ENCODE measurements around the gene CACNB4. TPM values are rescaled to one million over a fixed set of nuclear protein-coding genes. Genes with fewer than 3 reads are reported as not detected.

CACNB4 gene
- total RNA-seq, 4 donors from 2014 or later = 0.88 to 4.6 (median 2.6) TPM

DNA sequence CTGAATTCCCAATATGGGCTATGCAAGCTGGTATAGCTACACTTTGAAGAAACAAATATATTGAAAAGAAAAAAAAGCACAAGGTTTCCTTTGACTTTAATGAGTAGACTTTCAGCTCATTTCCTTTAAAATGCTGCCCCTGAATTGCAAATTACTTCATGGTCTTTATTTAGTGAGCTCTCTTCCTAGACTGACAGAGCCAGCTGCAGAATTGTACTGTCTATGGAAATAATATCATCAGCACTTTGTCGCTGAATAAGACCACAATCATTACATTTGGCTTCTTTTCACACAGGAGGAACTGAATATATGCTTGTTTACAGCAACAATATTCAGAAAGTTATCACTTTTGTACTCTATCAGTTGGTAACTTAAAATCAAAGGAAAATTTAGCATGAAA, 312.4 kb downstream of the CACNB4 start:
- H3K27ac ChIP-seq = no peak overlapping the region
- no peak overlapping the region for H3K4me3 ChIP-seq

GRCh38 chr2:151786077-151786476, 312.8 kb downstream of the CACNB4 start:
- Histone ChIP-seq H3K4me1 (no peaks in the 10 kb centered on the region), H3K4me3 (no peak overlapping the region), H3K9me3 (no peaks in the 10 kb centered on the region), H3K27me3 (no peaks in the 10 kb centered on the region), H3K27ac (no peak overlapping the region), H3K36me3 (peaks cover 0 to 8% (median 0%) of the 10 kb centered on the region in 3 donors)
- DNase-seq = no peak
- TF ChIP-seq POLR2A (IDR thresholded peaks at IDR 0.05) = no peak
- no peak for TF ChIP-seq CTCF (IDR thresholded peaks at IDR 0.05)

More for the DNA sequence above, 312.4 kb downstream of the CACNB4 start:
- no peaks in the 10 kb centered on the region for H3K4me1 ChIP-seq
- DNase-seq = no peak
- H3K9me3 ChIP-seq = no peaks in the 10 kb centered on the region
- no peaks in the 10 kb centered on the region for H3K27me3 ChIP-seq
- TF ChIP-seq POLR2A (IDR thresholded peaks at IDR 0.05) (no peak), CTCF (IDR thresholded peaks at IDR 0.05) (no peak)
- H3K36me3 ChIP-seq = peaks cover 0 to 8% (median 0%) of the 10 kb centered on the region in 3 donors

- Histone ChIP-seq H3K36me3 (peaks cover 0 to 8% (median 0%) of the 10 kb centered on the region in 3 donors), H3K4me1 (no peaks in the 10 kb centered on the region), H3K9me3 (no peaks in the 10 kb centered on the region), H3K27ac (no peak overlapping the region), H3K4me3 (no peak overlapping the region), H3K27me3 (no peaks in the 10 kb centered on the region)
- no peak for TF ChIP-seq POLR2A (IDR thresholded peaks at IDR 0.05)
- no peak for TF ChIP-seq CTCF (IDR thresholded peaks at IDR 0.05)
- DNase-seq = no peak
Observed at GRCh38 chr2:151783133-151783520, 315.7 kb downstream of the CACNB4 start.

Small RNAs within 50 kb of the gene (small RNA-seq; reads per million reads assigned to genes)
- gene RPL30P2 = 0 reads per million in 2 donors

Other genes with a start within 250 kb of the CACNB4 start
- gene STAM2, start 76.7 kb upstream of the CACNB4 start, total RNA-seq = 10 to 100 TPM; 29.7 to 46.2 (median 36.8) TPM
- gene FMNL2, start 236.1 kb upstream of the CACNB4 start, total RNA-seq = 10 to 100 TPM in 3 of 4 donors, 1 to 10 TPM in 1; 7.5 to 52.0 (median 17.1) TPM